ENCODE results near the gene MED27.

MED27 gene

GRCh38 chr9:132037458-132037857, 42.2 kb downstream of the MED27 start:
- no peaks in the 10 kb centered on the region for H3K27me3 ChIP-seq
- peaks cover 20% of the 10 kb centered on the region for H3K4me1 ChIP-seq
- peak; percentile 25 for DNase-seq
- no peaks in the 10 kb centered on the region for H3K36me3 ChIP-seq
- no peak overlapping the region for H3K4me3 ChIP-seq (ENCODE audit: low read depth, low read length)
- TF ChIP-seq, protein P1, sequence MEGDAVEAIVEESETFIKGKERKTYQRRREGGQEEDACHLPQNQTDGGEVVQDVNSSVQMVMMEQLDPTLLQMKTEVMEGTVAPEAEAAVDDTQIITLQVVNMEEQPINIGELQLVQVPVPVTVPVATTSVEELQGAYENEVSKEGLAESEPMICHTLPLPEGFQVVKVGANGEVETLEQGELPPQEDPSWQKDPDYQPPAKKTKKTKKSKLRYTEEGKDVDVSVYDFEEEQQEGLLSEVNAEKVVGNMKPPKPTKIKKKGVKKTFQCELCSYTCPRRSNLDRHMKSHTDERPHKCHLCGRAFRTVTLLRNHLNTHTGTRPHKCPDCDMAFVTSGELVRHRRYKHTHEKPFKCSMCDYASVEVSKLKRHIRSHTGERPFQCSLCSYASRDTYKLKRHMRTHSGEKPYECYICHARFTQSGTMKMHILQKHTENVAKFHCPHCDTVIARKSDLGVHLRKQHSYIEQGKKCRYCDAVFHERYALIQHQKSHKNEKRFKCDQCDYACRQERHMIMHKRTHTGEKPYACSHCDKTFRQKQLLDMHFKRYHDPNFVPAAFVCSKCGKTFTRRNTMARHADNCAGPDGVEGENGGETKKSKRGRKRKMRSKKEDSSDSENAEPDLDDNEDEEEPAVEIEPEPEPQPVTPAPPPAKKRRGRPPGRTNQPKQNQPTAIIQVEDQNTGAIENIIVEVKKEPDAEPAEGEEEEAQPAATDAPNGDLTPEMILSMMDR (IDR thresholded peaks at IDR 0.05; ENCODE audit: low read depth, low read length) = no peak
- H3K9me3 ChIP-seq = no peaks in the 10 kb centered on the region

- Histone ChIP-seq H3K27me3 (no peaks in the 10 kb centered on the region), H3K9me3 (no peaks in the 10 kb centered on the region), H3K4me3 (ENCODE audit: low read depth, low read length) (no peak overlapping the region), H3K4me1 (peaks cover 14% of the 10 kb centered on the region), H3K36me3 (no peaks in the 10 kb centered on the region)
- TF ChIP-seq, protein P1 (IDR thresholded peaks at IDR 0.05; ENCODE audit: low read depth, low read length) = no peak
- DNase-seq = no peak
These were observed 43.1 kb downstream of the MED27 start for GRCh38 chr9:132036521-132036920.

- DNase-seq = no peak
- TF ChIP-seq, protein P1 (IDR thresholded peaks at IDR 0.05; ENCODE audit: low read depth, low read length) = no peak
- no peaks in the 10 kb centered on the region for H3K36me3 ChIP-seq
These were observed 44.0 kb downstream of the MED27 start for GRCh38 chr9:132035679-132036078.

GRCh38 chr9:132032238-132032950, 47.3 kb downstream of the MED27 start:
- TF ChIP-seq, protein P1 (IDR thresholded peaks at IDR 0.05; ENCODE audit: low read depth, low read length) = no peak
- Histone ChIP-seq H3K4me3 (ENCODE audit: low read depth, low read length) (no peak overlapping the region), H3K27me3 (no peaks in the 10 kb centered on the region), H3K9me3 (no peaks in the 10 kb centered on the region), H3K36me3 (no peaks in the 10 kb centered on the region), H3K4me1 (peaks cover 4% of the 10 kb centered on the region; the same call in 1 of the 2 replicates)
- no peak for DNase-seq

More at GRCh38 chr9:132035679-132036078, 44.0 kb downstream of the MED27 start:
- H3K27me3 ChIP-seq = no peaks in the 10 kb centered on the region
- H3K4me1 ChIP-seq = peaks cover 9% of the 10 kb centered on the region
- no peaks in the 10 kb centered on the region for H3K9me3 ChIP-seq
- no peak overlapping the region for H3K4me3 ChIP-seq (ENCODE audit: low read depth, low read length)

- Histone ChIP-seq H3K36me3 (no peaks in the 10 kb centered on the region), H3K4me1 (peaks cover 3% of the 10 kb centered on the region; the same call in 1 of the 2 replicates), H3K9me3 (no peaks in the 10 kb centered on the region), H3K4me3 (ENCODE audit: low read depth, low read length) (no peak overlapping the region), H3K27me3 (no peaks in the 10 kb centered on the region)
- TF ChIP-seq, protein P1 (IDR thresholded peaks at IDR 0.05; ENCODE audit: low read depth, low read length) = no peak
- DNase-seq = no peak
These were observed 48.0 kb downstream of the MED27 start for GRCh38 chr9:132031467-132032237.

All from BE2C (cell line).